K562 (cell line): ENCODE data around the gene ANKEF1. TPM values are rescaled to one million over a fixed set of nuclear protein-coding genes. Genes with fewer than 3 reads are reported as not detected.

Source experiments
- ATAC-seq: fragments of 200-7000 bp; cut with Tn5 transposase; 3 replicates; pipeline ENCODE4 v1.9.1; 2020; ENCODE audit warnings: moderate library complexity
- BruUV-seq: library from RNA; stranded (reverse); fragments of 400-500 nt; replicated peaks from 2 replicates; lab custom pipeline; 2021; lab: Mats Ljungman, UMichigan
- CTCF ChIA-PET: fragments of 300-600 bp; formaldehyde crosslinking; extraction: SDS; loops from one replicate; lab custom pipeline; 2021; ENCODE audit warnings: low intra/inter-chr PET ratio; lab: Yijun Ruan, JAX
- POLR2A ChIA-PET: fragments of 300-600, 350-650 bp; sonication (Branson Sonifier 250); formaldehyde crosslinking; extraction: SDS; loops from one replicate; lab custom pipeline; 2021; ENCODE audit warnings: antibody characterized with exemption, inconsistent platforms; lab: Yijun Ruan, JAX
- DNase-seq, 4 experiments: peaks; one replicate each; pipeline versions ENCODE4 v3.0.0 to v3.0.0-alpha.2; 2011 to 2018; ENCODE audit warnings: low spot score in 3 of 4, mixed read lengths in 3 of 4; ENCODE audit errors: extremely low read depth in 1 of 4
- FAIRE-seq: peaks from 2 replicates; lab custom pipeline; 2011; peaks lifted over from hg19 to GRCh38; lab: Jason Lieb, UNC
- H2AFZ ChIP-seq: 2 replicates; pipeline ENCODE4 v1.6.0; 2011; ENCODE audit warnings: low read depth, low read length, control low read depth, inconsistent platforms
- H3K27ac ChIP-seq: fragments of 200-600 bp; 3 replicates; pipeline ENCODE4 v1.8.0; 2011; ENCODE audit warnings: low read depth, mild to moderate bottlenecking, control low read depth, inconsistent platforms, low read length, moderate library complexity, mixed read lengths; ENCODE audit errors: extremely low read depth
- H3K27me3 ChIP-seq, 2 experiments: fragments of 300-600 bp in 1 of 2; 2 replicates in 1 of 2; 3 replicates in 1 of 2; pipeline versions ENCODE4 v1.6.0 to v1.8.0; 2011; ENCODE audit warnings: inconsistent platforms in 2 of 2, low read length in 2 of 2, mild to moderate bottlenecking in 1 of 2, mixed read lengths in 1 of 2, moderate library complexity in 1 of 2; ENCODE audit not compliant: control insufficient read depth in 2 of 2, insufficient read depth in 2 of 2
- H3K36me3 ChIP-seq: fragments of 300-600 bp; 3 replicates; pipeline ENCODE4 v1.8.0; 2011; ENCODE audit warnings: mild to moderate bottlenecking, low read length, inconsistent platforms; ENCODE audit not compliant: control insufficient read depth, insufficient read depth
- H3K4me1 ChIP-seq, 2 experiments: fragments of 200-600 bp in 1 of 2; replicated peaks in 1 of 2; 2 replicates in 1 of 2; 3 replicates in 1 of 2; pipeline versions ENCODE4 v1.5.1 to v1.8.0; 2011; ENCODE audit warnings: inconsistent platforms in 2 of 2, low read length in 2 of 2, mild to moderate bottlenecking in 1 of 2, mixed read lengths in 1 of 2, moderate library complexity in 1 of 2; ENCODE audit not compliant: control insufficient read depth in 2 of 2, insufficient read depth in 2 of 2
- H3K4me2 ChIP-seq: 2 replicates; pipeline ENCODE4 v1.6.1; 2011; ENCODE audit warnings: low read length, control low read depth, inconsistent platforms, mixed read lengths; ENCODE audit not compliant: insufficient read depth
- H3K4me3 ChIP-seq: fragments of 200-600 bp; sonication (generic), shearing (Covaris generic); 2 replicates; pipeline ENCODE4 v1.5.1; 2016; ENCODE audit warnings: control low read depth, inconsistent platforms
- H3K79me2 ChIP-seq: fragments of 200-600 bp; 3 replicates; pipeline ENCODE4 v1.8.0; 2011; ENCODE audit warnings: low read length, inconsistent platforms; ENCODE audit not compliant: control insufficient read depth, insufficient read depth
- H3K9ac ChIP-seq, 2 experiments: 2 replicates each; pipeline versions ENCODE4 v1.6.0 to v1.6.1; 2011; ENCODE audit warnings: low read depth in 2 of 2, low read length in 2 of 2, control low read depth in 1 of 2, inconsistent platforms in 1 of 2, mild to moderate bottlenecking in 1 of 2, mixed read lengths in 1 of 2; ENCODE audit not compliant: insufficient read depth in 1 of 2
- H3K9me1 ChIP-seq: one replicate; pipeline ENCODE4 v1.6.0; 2011; ENCODE audit warnings: inconsistent platforms, mild to moderate bottlenecking, low read length, moderate library complexity; ENCODE audit not compliant: control insufficient read depth, insufficient read depth
- H3K9me3 ChIP-seq: replicated peaks from 2 replicates; pipeline ENCODE4 v1.5.1; 2011; ENCODE audit warnings: low read depth, low read length, inconsistent platforms; ENCODE audit not compliant: control insufficient read depth, insufficient read depth
- H4K20me1 ChIP-seq: replicated peaks from 2 replicates; pipeline ENCODE4 v1.6.1; 2011; ENCODE audit warnings: low read length, inconsistent platforms, mixed read lengths; ENCODE audit not compliant: control insufficient read depth, insufficient read depth
- ADNP ChIP-seq: fragments of 200-800 bp; sonication (Bioruptor generic); IDR thresholded peaks from 2 replicates; pipeline ENCODE4 v1.6.1; 2016; ENCODE audit warnings: missing genetic modification characterization, missing compliant biosample characterization
- CTBP1 ChIP-seq: fragments of 450-650 bp; IDR thresholded peaks from 2 replicates; pipeline ENCODE4 v1.6.1; 2016; ENCODE audit warnings: borderline replicate concordance
- FOXP4 ChIP-seq: sonication (generic); formaldehyde crosslinking; IDR thresholded peaks from 2 replicates; pipeline ENCODE4 v1.8.0; 2022; ENCODE audit warnings: mild to moderate bottlenecking, missing genetic modification reagents, borderline replicate concordance
- GATAD2A ChIP-seq: fragments of 450-650 bp; IDR thresholded peaks from 2 replicates; pipeline ENCODE4 v1.6.1; 2017
- HIVEP1 ChIP-seq: fragments of 250-450 bp; sonication (Bioruptor Pico); IDR thresholded peaks from 2 replicates; pipeline ENCODE4 v1.4.0; 2020; ENCODE audit warnings: mild to moderate bottlenecking
- HOXB6 ChIP-seq: fragments of 250-450 bp; sonication (Bioruptor Pico); IDR thresholded peaks from 2 replicates; pipeline ENCODE4 v1.5.1; 2022; ENCODE audit warnings: mild to moderate bottlenecking, borderline replicate concordance
- KLF6 ChIP-seq: fragments of 250-450 bp; sonication (Bioruptor Pico); IDR thresholded peaks from 2 replicates; pipeline ENCODE4 v1.4.0; 2020; ENCODE audit warnings: mild to moderate bottlenecking, moderate library complexity, borderline replicate concordance
- LEF1 ChIP-seq: fragments of 450-650 bp; IDR thresholded peaks from 2 replicates; pipeline ENCODE4 v1.6.1; 2016; ENCODE audit warnings: mild to moderate bottlenecking
- MYBL2 ChIP-seq, 2 experiments: fragments of 450-650 bp in 1 of 2; sonication (generic) in 1 of 2; formaldehyde crosslinking in 1 of 2; IDR thresholded peaks; 2 replicates each; pipeline versions ENCODE4 v1.6.1 to v1.8.1; 2017 to 2022; ENCODE audit warnings: borderline replicate concordance in 1 of 2, inconsistent platforms in 1 of 2, low read depth in 1 of 2, mild to moderate bottlenecking in 1 of 2, missing genetic modification reagents in 1 of 2, moderate library complexity in 1 of 2
- NFXL1 ChIP-seq: fragments of 450-650 bp; formaldehyde crosslinking; IDR thresholded peaks from 2 replicates; pipeline ENCODE4 v1.4.0; 2021; ENCODE audit warnings: mild to moderate bottlenecking
- SMAD2 ChIP-seq: fragments of 150-350 bp; IDR thresholded peaks from 2 replicates; pipeline ENCODE4 v1.6.1; 2014; ENCODE audit warnings: low read depth, mild to moderate bottlenecking, low read length
- ZBTB2 ChIP-seq: fragments of 450-650 bp; IDR thresholded peaks from 2 replicates; pipeline ENCODE4 v1.6.1; 2016; ENCODE audit warnings: antibody characterized with exemption
- ZNF140 ChIP-seq: fragments of 250-450 bp; sonication (Bioruptor Pico); IDR thresholded peaks from 2 replicates; pipeline ENCODE4 v1.8.0; 2021; ENCODE audit warnings: moderate library complexity, mild to moderate bottlenecking, inconsistent platforms
- ZNF584 ChIP-seq: fragments of 200-800 bp; sonication (Bioruptor generic); IDR thresholded peaks from 2 replicates; pipeline ENCODE4 v1.6.1; 2016; ENCODE audit warnings: low read depth, mild to moderate bottlenecking, missing genetic modification characterization, missing compliant biosample characterization
- ZNF79 ChIP-seq: fragments of 250-450 bp; sonication (Bioruptor Pico); IDR thresholded peaks from 2 replicates; pipeline ENCODE4 v1.4.0; 2020; ENCODE audit warnings: low read depth, mild to moderate bottlenecking, moderate library complexity
- WGBS: fragments of 100-300 bp; shearing (Covaris generic); methylation state at CpG from one replicate; pipeline ENCODE4 v1.1.6; 2016; ENCODE audit warnings: low coverage, mixed read lengths; ENCODE audit not compliant: insufficient coverage; ENCODE audit errors: missing lambda C conversion rate; 5-methylcytosine and 5-hydroxymethylcytosine counted together
- in situ Hi-C: fragments of 300-500 bp; cut with MboI; formaldehyde crosslinking; loops from 4 replicates; pipeline ENCODE4 v1.15.0; 2018; ENCODE audit warnings: inconsistent platforms, mixed read lengths
- intact Hi-C: fragments of 100-400 bp; cut with micrococcal nuclease; formaldehyde crosslinking; loops from 2 replicates; pipeline ENCODE4 v1.14.2; 2022
- polyA plus RNA-seq, 8 experiments: library from polyadenylated mRNA; depleted of rRNA in 4 of 8; stranded (reverse) in 5 of 8; unstranded in 3 of 8; fragments of >200 nt; fragmentation: Nextera tagmentation in 2 of 8; fragmentation: Illumina TruSeq in 1 of 8; extraction: Ambion mirVana in 2 of 8; extraction: Trizol in 1 of 8; gene quantifications; 2 replicates each; pipeline versions ENCODE4 v1.2.1 to v1.2.3, GENCODE V29; 2011 to 2014; ENCODE audit warnings: inconsistent platforms in 1 of 8, missing spikeins in 1 of 8
- total RNA-seq, 7 experiments: library from RNA; depleted of rRNA in 6 of 7; stranded (reverse); fragments of >200 nt in 6 of 7; fragmentation: Illumina TruSeq in 2 of 7; extraction: Trizol in 2 of 7; gene quantifications; 2 replicates each; pipeline versions ENCODE4 v1.2.1 to v1.2.3, GENCODE V29; 2011 to 2021; ENCODE audit warnings: low replicate concordance in 1 of 7
- TF ChIP-seq, protein P1 (sequence below): fragments of 450-650 bp; formaldehyde crosslinking; IDR thresholded peaks from 2 replicates; pipeline ENCODE4 v1.4.0; 2022; ENCODE audit warnings: mild to moderate bottlenecking, moderate library complexity
- TF ChIP-seq, protein P2 (sequence below): sonication (generic); formaldehyde crosslinking; IDR thresholded peaks from 2 replicates; pipeline ENCODE4 v1.4.0; 2020; ENCODE audit warnings: mild to moderate bottlenecking, missing genetic modification reagents

ANKEF1 gene
- total and polyA plus RNA-seq, 9 of the 15 experiments (the other 6 are each of a cell fraction or from before 2014, with no cell fraction given), result 0.35 to 2.1 (median 1.7) TPM

- H3K27me3 ChIP-seq, result no peaks in the 10 kb centered on the region
- H3K4me1 ChIP-seq, result no peaks in the 10 kb centered on the region
- H3K79me2 ChIP-seq, result no peaks in the 10 kb centered on the region
- H3K27ac ChIP-seq, result no peak overlapping the region
- no TSS peak for BruUV-seq
- ChIA-PET POLR2A (no interaction called here), CTCF (no interaction called here)
- H3K9me3 ChIP-seq, result no peaks in the 10 kb centered on the region
- H3K4me3 ChIP-seq, result no peak overlapping the region
- no peak overlapping the region for H3K4me2 ChIP-seq
- H3K9me1 ChIP-seq, result no peaks in the 10 kb centered on the region
- in situ Hi-C loops, result no loop called here
- H3K9ac ChIP-seq, result no peak overlapping the region
- WGBS, result 0% methylated on average over 1 of the region's 2 CpGs
- no peak for DNase-seq
- ATAC-seq, result no peak
- no peaks in the 10 kb centered on the region for H3K36me3 ChIP-seq
- no peak for FAIRE-seq
- intact Hi-C loops, result no loop called here
- no peak overlapping the region for H2AFZ ChIP-seq
- no peaks in the 10 kb centered on the region for H4K20me1 ChIP-seq
- TF ChIP-seq ZNF584 (CRISPR knock-in tag) (no peak), LEF1 (no peak), SMAD2 (no peak), KLF6 (CRISPR knock-in tag) (no peak), ADNP (no peak), HOXB6 (CRISPR knock-in tag) (no peak), ZNF140 (CRISPR knock-in tag) (no peak), MYBL2 (IDR thresholded peaks at IDR 0.05; ENCODE audit: low read depth) (no peak), MYBL2 (CRISPR knock-in tag; IDR thresholded peaks at IDR 0.05; ENCODE audit: borderline replicate concordance) (no peak), ZNF79 (CRISPR knock-in tag) (no peak), FOXP4 (CRISPR knock-in tag) (no peak), GATAD2A (no peak), CTBP1 (no peak), ZBTB2 (no peak), HIVEP1 (CRISPR knock-in tag) (no peak), NFXL1 (CRISPR knock-in tag) (no peak)
- TF ChIP-seq, protein P1, sequence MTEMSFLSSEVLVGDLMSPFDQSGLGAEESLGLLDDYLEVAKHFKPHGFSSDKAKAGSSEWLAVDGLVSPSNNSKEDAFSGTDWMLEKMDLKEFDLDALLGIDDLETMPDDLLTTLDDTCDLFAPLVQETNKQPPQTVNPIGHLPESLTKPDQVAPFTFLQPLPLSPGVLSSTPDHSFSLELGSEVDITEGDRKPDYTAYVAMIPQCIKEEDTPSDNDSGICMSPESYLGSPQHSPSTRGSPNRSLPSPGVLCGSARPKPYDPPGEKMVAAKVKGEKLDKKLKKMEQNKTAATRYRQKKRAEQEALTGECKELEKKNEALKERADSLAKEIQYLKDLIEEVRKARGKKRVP (CRISPR knock-in tag), result no peak
- TF ChIP-seq, protein P2, sequence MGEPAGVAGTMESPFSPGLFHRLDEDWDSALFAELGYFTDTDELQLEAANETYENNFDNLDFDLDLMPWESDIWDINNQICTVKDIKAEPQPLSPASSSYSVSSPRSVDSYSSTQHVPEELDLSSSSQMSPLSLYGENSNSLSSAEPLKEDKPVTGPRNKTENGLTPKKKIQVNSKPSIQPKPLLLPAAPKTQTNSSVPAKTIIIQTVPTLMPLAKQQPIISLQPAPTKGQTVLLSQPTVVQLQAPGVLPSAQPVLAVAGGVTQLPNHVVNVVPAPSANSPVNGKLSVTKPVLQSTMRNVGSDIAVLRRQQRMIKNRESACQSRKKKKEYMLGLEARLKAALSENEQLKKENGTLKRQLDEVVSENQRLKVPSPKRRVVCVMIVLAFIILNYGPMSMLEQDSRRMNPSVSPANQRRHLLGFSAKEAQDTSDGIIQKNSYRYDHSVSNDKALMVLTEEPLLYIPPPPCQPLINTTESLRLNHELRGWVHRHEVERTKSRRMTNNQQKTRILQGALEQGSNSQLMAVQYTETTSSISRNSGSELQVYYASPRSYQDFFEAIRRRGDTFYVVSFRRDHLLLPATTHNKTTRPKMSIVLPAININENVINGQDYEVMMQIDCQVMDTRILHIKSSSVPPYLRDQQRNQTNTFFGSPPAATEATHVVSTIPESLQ (CRISPR knock-in tag), result no peak
Observed at GRCh38 chr20:10077886-10078285, 43.1 kb downstream of the ANKEF1 start.
